NT2/D1 (cell line): ENCODE data around the gene MAP2.

Experiments
- YY1 ChIP-seq: IDR thresholded peaks from 2 replicates; pipeline ENCODE4 v1.6.1; 2011; ENCODE audit not compliant: insufficient read length, insufficient read depth
- ZNF274 ChIP-seq: IDR thresholded peaks from 2 replicates; pipeline ENCODE4 v1.6.1; 2011; ENCODE audit warnings: mild to moderate bottlenecking, low read depth, low read length

DNA sequence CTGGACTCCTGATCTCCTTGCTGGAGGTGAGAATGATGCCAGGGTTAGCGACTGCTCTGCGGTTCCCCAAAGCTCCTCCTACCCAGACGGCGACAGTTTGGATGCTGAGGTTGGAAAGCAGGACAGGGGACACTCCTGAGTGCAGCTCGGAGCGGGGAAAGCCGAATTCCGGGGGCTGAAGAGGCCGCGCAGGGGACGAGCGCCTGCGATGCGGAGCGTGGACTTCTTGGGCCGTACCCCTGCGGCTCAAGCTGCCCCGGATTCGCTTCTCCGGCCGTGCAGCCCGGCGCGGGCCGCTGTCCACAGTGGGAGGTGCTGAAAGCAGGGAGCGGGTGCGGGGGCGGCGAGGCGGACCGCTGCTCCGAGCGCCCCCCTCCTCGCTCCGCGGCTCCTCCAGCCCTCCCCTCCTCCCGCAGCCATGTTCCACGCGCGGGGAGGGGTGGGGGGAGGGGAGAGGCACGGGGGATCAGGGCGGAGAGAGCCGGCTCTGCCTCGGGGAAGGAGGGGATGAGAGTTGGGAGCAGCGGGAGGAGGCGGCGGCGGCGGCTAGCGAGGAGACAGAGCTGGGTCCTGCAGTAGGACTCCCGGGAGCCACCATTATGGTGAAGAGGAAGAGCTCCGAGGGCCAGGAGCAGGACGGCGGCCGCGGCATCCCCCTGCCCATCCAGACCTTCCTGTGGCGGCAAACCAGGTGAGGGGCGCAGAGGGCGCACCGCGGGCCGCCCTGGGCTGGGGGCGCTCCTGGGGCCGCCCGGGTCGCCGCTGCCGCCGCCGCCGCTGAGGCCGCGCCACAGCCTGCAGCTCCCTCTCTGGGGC, 347.8 kb downstream of the MAP2 start, which contains the start of gene UNC80:
- no peak for TF ChIP-seq ZNF274
- TF ChIP-seq YY1, result no peak
